ENCODE data around the gene TRIM22.

The TRIM22 gene

GRCh38 chr11:5746614-5747013, 57.0 kb downstream of the TRIM22 start:
- no peak for DNase-seq (ENCODE audit: low spot score)

GRCh38 chr11:5749836-5750235, 60.2 kb downstream of the TRIM22 start:
- DNase-seq (ENCODE audit: low spot score), result no peak

GRCh38 chr11:5753943-5754342, 64.4 kb downstream of the TRIM22 start, which contains the start of gene OR52N4:
Gene OR52N4 (plus strand): TSS chr11:5754243. CDS start chr11:5754741, 498 bp downstream.
- DNase-seq (ENCODE audit: low spot score), result no peak

All from globus pallidus (tissue), 1 donor.